Fibroblast of villous mesenchyme (primary cell): Measurements from ENCODE around the gene RERE. TPM values are rescaled to one million over a fixed set of nuclear protein-coding genes. Genes with fewer than 3 reads are reported as not detected.

Source experiments
- DNase-seq: peaks from one replicate; pipeline ENCODE4 v3.0.0-alpha.2; 2010; ENCODE audit warnings: low read depth
- H3K4me3 ChIP-seq: 2 replicates; pipeline ENCODE4 v1.5.1; 2011; ENCODE audit warnings: low read depth, mild to moderate bottlenecking, low read length
- total RNA-seq: library from RNA; depleted of rRNA; stranded (reverse); fragments of >200 nt; gene quantifications from 2 replicates; pipeline ENCODE4 v1.2.3, GENCODE V29; 2012
- TF ChIP-seq, protein P1 (sequence below): IDR thresholded peaks from 2 replicates; pipeline ENCODE4 v1.5.1; 2012; ENCODE audit warnings: low read depth, mild to moderate bottlenecking, low read length; ENCODE audit not compliant: insufficient read depth

RERE gene
- total RNA-seq, 1 donor: 51.4 TPM

DNA sequence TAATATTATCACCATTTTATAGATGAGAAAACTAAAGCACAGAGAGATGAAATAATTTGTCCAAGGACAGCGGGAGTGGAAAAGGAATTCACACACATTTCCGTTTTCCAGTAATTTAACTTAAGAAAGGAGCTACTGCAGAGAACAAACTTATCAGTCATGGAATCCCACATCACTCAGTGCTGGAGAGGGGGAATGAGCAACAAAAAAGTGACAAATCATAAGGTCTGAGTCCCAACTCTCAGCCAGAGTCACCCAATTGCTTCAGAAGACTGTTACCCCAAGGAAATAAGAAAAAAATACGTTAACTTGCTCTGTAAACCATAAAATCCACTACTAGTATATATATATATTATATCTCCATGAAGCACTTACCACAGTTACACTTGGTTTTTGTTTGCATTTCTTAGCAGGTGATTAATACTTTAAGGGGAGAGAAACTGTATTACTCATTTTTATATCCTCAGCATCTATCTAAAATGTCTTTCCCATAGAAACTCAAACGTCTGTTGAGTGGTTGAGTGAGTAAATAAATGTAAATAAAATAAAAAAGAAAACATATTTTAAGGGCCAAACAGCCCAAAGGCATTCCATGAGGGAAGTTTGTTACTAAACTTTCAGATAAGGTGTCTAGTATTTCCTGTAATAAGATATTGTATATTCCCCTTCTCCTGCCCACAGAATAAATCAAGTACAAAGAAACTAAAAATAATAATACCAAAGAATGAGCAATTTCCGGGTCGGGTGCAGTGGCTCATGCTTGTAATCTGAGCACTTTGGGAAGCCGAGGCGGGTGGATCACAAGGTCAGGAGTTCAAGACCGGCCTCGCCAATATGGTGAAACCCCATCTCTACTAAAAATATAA, 422.8 kb downstream of the RERE start:
- DNase-seq: peak; percentile 94
- TF ChIP-seq, protein P1, sequence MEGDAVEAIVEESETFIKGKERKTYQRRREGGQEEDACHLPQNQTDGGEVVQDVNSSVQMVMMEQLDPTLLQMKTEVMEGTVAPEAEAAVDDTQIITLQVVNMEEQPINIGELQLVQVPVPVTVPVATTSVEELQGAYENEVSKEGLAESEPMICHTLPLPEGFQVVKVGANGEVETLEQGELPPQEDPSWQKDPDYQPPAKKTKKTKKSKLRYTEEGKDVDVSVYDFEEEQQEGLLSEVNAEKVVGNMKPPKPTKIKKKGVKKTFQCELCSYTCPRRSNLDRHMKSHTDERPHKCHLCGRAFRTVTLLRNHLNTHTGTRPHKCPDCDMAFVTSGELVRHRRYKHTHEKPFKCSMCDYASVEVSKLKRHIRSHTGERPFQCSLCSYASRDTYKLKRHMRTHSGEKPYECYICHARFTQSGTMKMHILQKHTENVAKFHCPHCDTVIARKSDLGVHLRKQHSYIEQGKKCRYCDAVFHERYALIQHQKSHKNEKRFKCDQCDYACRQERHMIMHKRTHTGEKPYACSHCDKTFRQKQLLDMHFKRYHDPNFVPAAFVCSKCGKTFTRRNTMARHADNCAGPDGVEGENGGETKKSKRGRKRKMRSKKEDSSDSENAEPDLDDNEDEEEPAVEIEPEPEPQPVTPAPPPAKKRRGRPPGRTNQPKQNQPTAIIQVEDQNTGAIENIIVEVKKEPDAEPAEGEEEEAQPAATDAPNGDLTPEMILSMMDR: no peak
- H3K4me3 ChIP-seq: no peak overlapping the region

DNA sequence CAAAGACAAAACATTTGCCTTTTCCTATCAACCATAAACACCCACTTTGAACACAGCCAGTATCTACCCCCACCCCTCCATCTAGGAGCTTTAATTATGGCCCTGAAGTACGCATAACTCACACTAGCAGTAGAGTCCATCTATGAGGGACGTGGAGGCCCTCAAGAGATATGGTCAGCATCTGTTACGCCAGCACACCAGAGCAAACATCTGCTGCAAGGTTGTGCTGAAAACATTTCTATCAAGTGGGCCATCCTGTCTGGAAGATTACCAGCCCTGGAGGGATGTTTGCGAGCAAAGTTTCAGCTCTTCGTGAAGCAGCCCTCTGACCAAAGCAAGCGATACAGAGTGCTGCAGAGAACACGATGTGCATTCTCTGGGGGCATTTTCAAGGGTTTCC, 424.9 kb downstream of the RERE start:
- H3K4me3 ChIP-seq: no peak overlapping the region
- peak; percentile 85 for DNase-seq
- TF ChIP-seq, protein P1: no peak

DNA sequence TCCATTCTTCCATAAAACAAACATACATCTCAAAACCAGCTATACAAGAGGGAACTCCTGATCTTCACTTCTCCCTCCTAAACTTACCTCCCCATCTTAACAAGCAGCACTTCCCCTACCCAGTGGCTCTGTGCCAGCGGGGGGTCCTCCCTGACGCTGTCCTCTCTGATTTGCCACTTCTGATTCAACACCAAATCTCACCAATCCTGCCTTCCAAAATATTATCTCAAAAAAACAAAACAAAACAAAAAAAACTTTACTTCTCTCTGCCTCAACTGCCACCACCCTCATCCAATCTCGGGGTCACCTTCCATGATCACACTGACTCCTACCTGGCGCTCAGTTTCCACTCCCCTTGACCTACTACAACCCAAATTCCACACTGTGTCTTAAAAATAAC, 426.7 kb downstream of the RERE start:
- TF ChIP-seq, protein P1: no peak
- H3K4me3 ChIP-seq: no peak overlapping the region
- DNase-seq: no peak

DNA sequence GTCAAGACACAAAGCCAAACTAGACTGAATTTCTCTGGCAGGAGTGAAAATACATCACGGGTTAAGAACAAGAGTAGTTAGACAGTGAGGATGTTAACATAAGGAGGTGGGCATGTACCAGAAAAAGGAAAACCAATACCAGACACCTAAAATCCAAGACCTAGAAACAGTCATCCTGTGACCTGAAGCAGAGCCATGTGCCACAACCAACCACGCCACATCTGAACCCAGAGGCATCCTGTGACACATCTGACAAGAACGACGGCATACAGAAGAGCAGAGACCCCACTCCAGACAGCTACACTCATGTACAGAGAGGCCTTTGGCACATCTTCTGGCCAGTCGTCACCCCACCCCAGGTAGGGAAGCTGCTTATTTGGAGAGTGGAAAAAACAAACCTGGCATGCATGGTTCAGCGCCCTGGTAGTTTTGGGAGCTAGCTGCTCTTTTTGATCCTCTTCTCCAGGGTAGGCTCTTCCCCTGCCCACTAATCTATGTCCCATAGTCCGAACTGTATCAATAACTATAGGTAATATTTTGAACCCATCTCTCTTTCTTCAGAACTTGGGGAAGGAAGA, 427.4 kb downstream of the RERE start:
- TF ChIP-seq, protein P1: no peak
- no peak overlapping the region for H3K4me3 ChIP-seq
- no peak for DNase-seq

DNA sequence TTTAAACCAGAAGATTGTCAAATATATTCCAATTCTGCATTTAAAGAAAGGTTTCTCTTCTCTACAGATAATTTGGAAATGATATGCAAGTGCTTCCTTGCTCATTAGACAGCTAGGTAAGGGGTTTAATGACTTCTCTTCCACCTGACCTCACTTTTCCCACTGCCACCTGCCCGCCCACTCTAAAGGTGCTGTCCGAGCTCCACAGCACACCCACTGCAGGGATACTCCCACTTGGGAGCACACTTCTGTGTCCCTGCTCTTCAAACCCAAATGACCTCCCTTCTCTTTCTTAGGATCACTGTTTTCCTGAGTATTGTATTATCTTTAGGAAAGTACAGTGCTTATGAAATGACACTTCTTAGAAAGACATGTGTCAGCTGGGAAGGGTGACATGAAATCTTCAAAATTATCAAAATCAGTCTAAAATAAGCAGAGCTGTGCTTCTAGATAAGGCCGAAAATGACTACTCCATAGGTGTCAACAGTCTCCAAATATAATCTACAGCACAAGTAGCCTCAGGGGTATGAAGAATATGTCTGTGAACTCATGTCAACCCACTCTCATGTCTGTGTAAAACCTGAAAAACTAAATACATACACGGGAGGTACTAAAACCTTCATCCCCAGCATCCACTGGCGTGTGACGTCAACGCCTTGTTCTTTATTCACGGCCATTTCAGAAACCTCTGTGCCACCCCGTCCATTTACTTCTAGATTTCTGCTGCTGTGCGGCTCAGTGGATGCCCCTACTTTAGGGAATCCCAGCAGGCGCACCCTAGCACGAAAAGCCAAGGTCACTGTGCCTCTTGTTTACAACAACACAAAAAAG, 428.5 kb downstream of the RERE start:
- H3K4me3 ChIP-seq: no peak overlapping the region
- no peak for DNase-seq
- TF ChIP-seq, protein P1: no peak

DNA sequence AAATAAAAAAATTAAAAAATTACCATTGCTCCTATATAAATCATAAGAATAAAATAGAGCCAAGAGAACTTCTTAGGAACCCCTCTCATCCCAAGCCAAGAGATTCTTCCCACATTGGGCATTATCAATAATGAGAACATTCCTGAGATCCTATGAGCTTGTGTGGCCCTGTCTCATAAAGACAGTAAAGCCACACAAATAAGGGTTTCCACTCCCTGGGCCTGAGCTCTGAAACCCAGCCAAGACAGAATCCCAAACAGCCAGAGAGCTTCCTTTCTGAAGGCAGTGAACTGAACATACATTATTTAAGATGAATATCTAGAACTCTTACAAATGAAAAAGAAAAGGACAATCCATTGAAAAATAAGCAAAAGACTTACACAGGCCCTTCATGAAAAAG, 431.2 kb downstream of the RERE start:
- TF ChIP-seq, protein P1: no peak
- no peak for DNase-seq

More for the DNA sequence above, 431.2 kb downstream of the RERE start:
- no peak overlapping the region for H3K4me3 ChIP-seq
